ENCODE data around the gene AURKB.

AURKB gene

GRCh38 chr17:8160741-8161221 lies 49.6 kb downstream of the AURKB start:
- no peak for DNase-seq

- DNase-seq: no peak
Measured at GRCh38 chr17:8160224-8160577, 50.2 kb downstream of the AURKB start.

- no peak for DNase-seq
Measured at GRCh38 chr17:8159459-8160223, 50.7 kb downstream of the AURKB start.

GRCh38 chr17:8159032-8159400 lies 51.4 kb downstream of the AURKB start:
- no peak for DNase-seq

- peak; percentile 75 for DNase-seq
Measured at GRCh38 chr17:8158267-8159031, 51.9 kb downstream of the AURKB start.

GRCh38 chr17:8156246-8156992 lies 54.0 kb downstream of the AURKB start:
- peak; percentile 100 for DNase-seq

- DNase-seq: no peak
Measured at GRCh38 chr17:8155996-8156245, 54.5 kb downstream of the AURKB start.

GRCh38 chr17:8155231-8155995 lies 55.0 kb downstream of the AURKB start:
- DNase-seq: no peak

Measured in activated effector memory CD4-positive, alpha-beta T cell treated with Interleukin-2 at 50 U/mL for 16 hours (primary cell).